Body of pancreas (tissue), 4 donors: ENCODE data around the gene HSPG2. TPM values are rescaled to one million over a fixed set of nuclear protein-coding genes. Genes with fewer than 3 reads are reported as not detected.

Source experiments
- ATAC-seq: fragments of 150-250 bp; one replicate; pipeline ENCODE4 v1.9.1; 2016
- DNase-seq, 4 donors: peaks; one replicate each; pipeline ENCODE4 v3.0.0-alpha.2; 2019
- H3K27ac ChIP-seq, 4 donors: fragments of 200-600 bp; sonication (generic); 1 replicate in 3 of 4; 2 replicates in 1 of 4; pipeline versions ENCODE4 v1.5.1 to v1.6.1; 2016 to 2019; ENCODE audit warnings: mild to moderate bottlenecking in 1 of 4, mixed read lengths in 1 of 4, moderate library complexity in 1 of 4
- H3K27me3 ChIP-seq, 2 donors: fragments of 200-600 bp; sonication (generic); one replicate each; pipeline ENCODE4 v1.6.0; 2016; ENCODE audit warnings: mild to moderate bottlenecking in 1 of 2
- H3K36me3 ChIP-seq, 2 donors: fragments of 200-600 bp; sonication (generic); replicated peaks in 1 of 2; 2 replicates each; pipeline ENCODE4 v1.5.1; 2016; ENCODE audit warnings: low read depth in 2 of 2; ENCODE audit not compliant: insufficient read depth in 1 of 2
- H3K4me1 ChIP-seq: fragments of 200-600 bp; sonication (generic); one replicate; pipeline ENCODE4 v1.6.0; 2016
- H3K4me3 ChIP-seq, 2 donors: fragments of 200-600 bp; sonication (generic); 1 replicate in 1 of 2; 2 replicates in 1 of 2; pipeline ENCODE4 v1.5.1; 2016 to 2019
- H3K9me3 ChIP-seq, 3 donors: fragments of 200-600 bp; sonication (generic); 1 replicate in 2 of 3; 2 replicates in 1 of 3; pipeline ENCODE4 v1.5.1; 2016
- POLR2A ChIP-seq, 3 donors: fragments of 450-650 bp; IDR thresholded peaks; one replicate each; pipeline ENCODE4 v1.6.1; 2016; ENCODE audit warnings: antibody characterized with exemption in 3 of 3, mild to moderate bottlenecking in 2 of 3
- WGBS, 2 donors: methylation state at CpG; one replicate each; pipeline ENCODE4 v1.1.5; 2017; 5-methylcytosine and 5-hydroxymethylcytosine counted together
- intact Hi-C: fragments of 100-400 bp; cut with DNase I; formaldehyde crosslinking; loops from one replicate; pipeline ENCODE4 v1.15.1; 2023
- total RNA-seq, 2 donors: library from RNA; depleted of rRNA; stranded (reverse); fragments of >200 nt; gene quantifications; one replicate each; pipeline ENCODE4 v1.1.0, GENCODE V29; 2016
- TF ChIP-seq, protein P1 (sequence below), 7 experiments: fragments of 450-650 bp in 4 of 7; fragments of 200-600 bp in 3 of 7; sonication (generic) in 3 of 7; IDR thresholded peaks; one replicate each; pipeline ENCODE4 v1.5.1; 2016 to 2019; ENCODE audit warnings: antibody characterized with exemption in 7 of 7

The HSPG2 gene
- total RNA-seq, 2 donors from 2014 or later, result 87.7 to 179 TPM

DNA sequence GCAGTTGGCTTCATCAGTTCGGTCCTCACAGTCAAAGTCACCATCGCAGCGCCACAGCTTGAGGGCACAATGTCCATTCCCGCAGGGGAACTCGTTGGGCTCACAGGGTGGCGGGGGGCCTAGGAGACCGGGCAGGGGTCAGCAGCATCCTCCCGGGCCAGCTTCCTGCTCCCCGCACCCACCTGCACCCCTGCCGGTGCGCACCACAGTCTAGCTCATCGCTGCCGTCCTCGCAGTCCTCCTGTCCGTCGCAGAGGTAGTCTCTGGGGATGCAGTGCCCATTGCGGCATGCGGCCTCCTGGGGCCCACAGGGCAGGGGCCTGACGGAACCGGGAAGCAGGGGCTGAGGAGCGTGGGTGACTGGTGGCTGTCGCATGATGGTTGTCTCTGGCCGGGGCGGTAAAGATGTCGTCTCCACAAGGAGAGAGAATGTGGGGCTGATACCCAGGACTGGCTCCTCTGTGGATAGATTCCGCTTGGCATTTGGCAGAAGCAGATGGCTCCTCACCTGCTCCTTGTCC, 49.8 kb downstream of the HSPG2 start:
- peaks cover 2 to 3% of the 10 kb centered on the region in 2 donors for H3K36me3 ChIP-seq
- ATAC-seq (no peak), DNase-seq (peak in 1 of 4 donors; percentile 9)
- no peaks in the 10 kb centered on the region for H3K27me3 ChIP-seq
- H3K9me3 ChIP-seq, result no peaks in the 10 kb centered on the region
- TF ChIP-seq, protein P1, sequence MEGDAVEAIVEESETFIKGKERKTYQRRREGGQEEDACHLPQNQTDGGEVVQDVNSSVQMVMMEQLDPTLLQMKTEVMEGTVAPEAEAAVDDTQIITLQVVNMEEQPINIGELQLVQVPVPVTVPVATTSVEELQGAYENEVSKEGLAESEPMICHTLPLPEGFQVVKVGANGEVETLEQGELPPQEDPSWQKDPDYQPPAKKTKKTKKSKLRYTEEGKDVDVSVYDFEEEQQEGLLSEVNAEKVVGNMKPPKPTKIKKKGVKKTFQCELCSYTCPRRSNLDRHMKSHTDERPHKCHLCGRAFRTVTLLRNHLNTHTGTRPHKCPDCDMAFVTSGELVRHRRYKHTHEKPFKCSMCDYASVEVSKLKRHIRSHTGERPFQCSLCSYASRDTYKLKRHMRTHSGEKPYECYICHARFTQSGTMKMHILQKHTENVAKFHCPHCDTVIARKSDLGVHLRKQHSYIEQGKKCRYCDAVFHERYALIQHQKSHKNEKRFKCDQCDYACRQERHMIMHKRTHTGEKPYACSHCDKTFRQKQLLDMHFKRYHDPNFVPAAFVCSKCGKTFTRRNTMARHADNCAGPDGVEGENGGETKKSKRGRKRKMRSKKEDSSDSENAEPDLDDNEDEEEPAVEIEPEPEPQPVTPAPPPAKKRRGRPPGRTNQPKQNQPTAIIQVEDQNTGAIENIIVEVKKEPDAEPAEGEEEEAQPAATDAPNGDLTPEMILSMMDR (IDR thresholded peaks at IDR 0.05), result no peak
- H3K4me3 ChIP-seq, result no peak overlapping the region
- intact Hi-C loops, result no loop called here
- H3K27ac ChIP-seq, result no peak overlapping the region
- H3K4me1 ChIP-seq, result no peaks in the 10 kb centered on the region
- 93 to 96% methylated on average over 20 to 26 of the region's 26 CpGs for WGBS, 2 donors

DNA sequence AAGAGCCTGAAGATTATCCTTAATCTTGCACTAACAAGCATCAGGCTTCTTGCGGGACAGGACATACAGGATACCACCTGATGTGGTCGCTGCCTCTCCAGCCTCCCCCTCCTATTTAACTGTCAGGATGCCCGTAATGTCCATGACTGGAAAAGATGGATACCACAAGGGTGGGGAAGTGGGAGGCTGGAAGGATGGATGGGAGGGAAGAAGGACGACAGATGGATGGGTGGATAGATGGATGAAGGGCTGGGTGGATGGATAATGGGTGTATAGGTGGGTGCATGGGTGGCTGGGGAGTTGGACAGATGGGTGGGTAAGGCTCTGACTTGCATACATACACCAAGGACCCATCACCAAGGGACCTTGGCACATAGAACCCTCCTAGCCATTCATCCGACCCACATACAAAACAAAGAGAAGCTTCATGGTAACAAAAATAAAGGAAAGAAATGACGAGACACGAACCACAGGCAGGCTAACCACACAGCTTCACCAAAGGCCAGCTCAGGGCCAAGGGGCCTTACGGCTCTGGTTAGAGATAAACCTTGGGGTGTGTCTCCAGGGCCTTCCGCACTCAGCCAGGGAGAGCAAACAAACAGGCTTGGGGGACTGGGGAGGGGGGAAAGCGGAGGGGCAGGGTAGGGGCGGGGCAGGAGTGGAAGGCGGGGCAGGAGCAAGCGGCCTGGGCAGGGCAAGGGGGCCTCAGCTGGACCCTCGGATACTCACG, 50.5 kb downstream of the HSPG2 start:
- DNase-seq, result peak in 1 of 4 donors; percentile 8
- TF ChIP-seq POLR2A (IDR thresholded peaks at IDR 0.05), result no peak
- TF ChIP-seq, protein P1 (IDR thresholded peaks at IDR 0.05), result no peak
- Histone ChIP-seq H3K4me3 (no peak overlapping the region), H3K4me1 (no peaks in the 10 kb centered on the region), H3K36me3 (peaks cover 2 to 3% of the 10 kb centered on the region in 2 donors), H3K27me3 (no peaks in the 10 kb centered on the region), H3K9me3 (no peaks in the 10 kb centered on the region), H3K27ac (no peak overlapping the region)
- intact Hi-C loops, result no loop called here
- 88 to 91% methylated on average over 15 of the region's 15 CpGs for WGBS, 2 donors
- no peak for ATAC-seq

DNA sequence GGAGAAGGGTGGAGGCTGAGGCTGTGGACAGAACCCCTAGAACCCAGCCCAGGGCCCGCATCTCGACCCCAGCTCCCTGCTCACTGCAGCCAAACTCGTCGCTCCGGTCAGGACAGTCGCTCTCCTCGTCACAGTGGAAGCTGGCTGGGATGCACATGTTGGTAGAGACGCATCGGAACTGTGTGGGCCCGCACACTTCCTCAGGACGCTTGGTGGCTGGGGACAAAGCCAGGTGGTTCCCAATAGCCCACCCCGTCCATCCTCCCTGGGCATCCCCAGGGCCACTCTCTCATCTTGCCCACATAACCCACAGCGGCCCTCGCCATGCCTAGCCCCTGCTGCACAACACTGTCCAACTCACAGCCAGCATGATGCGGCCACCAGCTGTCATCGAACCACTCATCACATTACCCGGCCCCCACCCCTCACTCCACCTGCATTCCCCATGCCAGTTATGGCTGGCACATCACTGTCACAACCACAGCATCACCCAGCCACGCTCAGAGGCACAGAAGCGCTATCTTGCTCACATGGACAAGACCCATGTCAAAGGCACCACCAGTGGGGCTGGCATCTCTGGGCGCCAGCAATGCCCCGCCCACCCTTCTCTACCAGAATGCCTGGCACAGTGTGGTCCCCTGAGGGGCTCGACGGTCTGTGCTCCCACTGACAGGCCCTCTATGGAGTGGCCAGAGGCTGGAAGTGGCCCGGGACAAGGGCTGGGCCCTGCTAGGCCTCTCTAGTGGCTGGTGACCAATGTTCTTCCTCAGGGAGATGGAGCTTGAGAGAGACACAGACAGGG, 51.7 kb downstream of the HSPG2 start:
- no peaks in the 10 kb centered on the region for H3K9me3 ChIP-seq
- no peak overlapping the region for H3K27ac ChIP-seq
- intact Hi-C loops, result no loop called here
- 88 to 91% methylated on average over 20 to 23 of the region's 24 CpGs for WGBS, 2 donors
- no peaks in the 10 kb centered on the region for H3K27me3 ChIP-seq
- peaks cover 3 to 4% of the 10 kb centered on the region in 2 donors for H3K36me3 ChIP-seq
- DNase-seq (peak in 1 of 4 donors; percentile 10), ATAC-seq (no peak)
- no peak overlapping the region for H3K4me3 ChIP-seq
- TF ChIP-seq, protein P1 (IDR thresholded peaks at IDR 0.05), result no peak
- TF ChIP-seq POLR2A (IDR thresholded peaks at IDR 0.05), result no peak
- no peaks in the 10 kb centered on the region for H3K4me1 ChIP-seq

DNA sequence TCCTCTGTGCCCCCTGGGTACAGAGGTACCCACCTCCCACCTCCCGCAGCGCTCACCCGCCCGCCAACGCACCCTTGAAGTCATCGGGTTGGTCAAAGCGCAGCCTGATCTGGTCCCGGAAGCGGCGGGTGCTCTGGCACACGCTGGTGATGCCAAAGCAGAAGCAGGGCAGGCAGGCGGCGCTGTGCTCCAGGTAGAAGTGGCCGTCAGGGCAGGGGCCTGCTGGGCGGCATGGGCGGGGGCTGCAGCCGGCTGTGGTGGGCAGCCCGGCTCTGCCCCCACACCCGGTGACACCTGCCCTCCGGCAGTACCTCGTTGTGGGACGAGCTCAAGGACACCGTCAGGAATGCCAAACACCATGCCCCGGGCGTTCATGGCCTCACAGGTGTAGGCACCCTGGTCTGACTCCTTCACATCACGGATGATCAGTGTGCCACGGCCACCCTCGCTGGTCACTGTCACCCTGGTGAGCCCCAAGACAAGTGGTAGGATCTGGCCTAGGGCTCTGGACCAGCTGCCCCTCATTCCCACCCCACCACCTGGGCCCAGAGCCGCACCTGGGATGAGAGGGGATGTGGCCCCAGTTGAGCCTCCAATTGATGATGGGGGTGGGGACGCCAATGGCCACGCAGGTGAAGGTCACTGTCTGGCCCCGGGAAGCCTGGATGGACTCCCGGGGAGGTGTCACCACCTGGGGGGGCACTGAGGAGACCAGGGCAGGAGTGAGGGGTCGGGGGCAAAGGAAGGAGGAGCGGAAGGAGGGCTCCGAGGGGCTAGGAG, 52.5 kb downstream of the HSPG2 start:
- Histone ChIP-seq H3K9me3 (no peaks in the 10 kb centered on the region), H3K27me3 (no peaks in the 10 kb centered on the region), H3K36me3 (peaks cover 3 to 10% of the 10 kb centered on the region in 2 donors), H3K27ac (no peak overlapping the region), H3K4me3 (no peak overlapping the region), H3K4me1 (no peaks in the 10 kb centered on the region)
- 84 to 87% methylated on average over 12 to 33 of the region's 36 CpGs for WGBS, 2 donors
- no peak for TF ChIP-seq POLR2A (IDR thresholded peaks at IDR 0.05)
- TF ChIP-seq, protein P1 (IDR thresholded peaks at IDR 0.05), result peak in 1 of 7 experiments; percentile 19
- peak in 2 of 4 donors; percentile 9 to 20 for DNase-seq
- intact Hi-C loops, result no loop called here
- ATAC-seq, result no peak
